GM19438 (cell line): Measurements from ENCODE around the gene C11orf21.

Source experiments
- ATAC-seq: cut with Tn5 transposase; IDR thresholded peaks from one replicate; pipeline ENCODE4 v1.9.1; 2021; ENCODE audit warnings: low read depth; ENCODE audit not compliant: unreplicated experiment

Gene C11orf21

DNA sequence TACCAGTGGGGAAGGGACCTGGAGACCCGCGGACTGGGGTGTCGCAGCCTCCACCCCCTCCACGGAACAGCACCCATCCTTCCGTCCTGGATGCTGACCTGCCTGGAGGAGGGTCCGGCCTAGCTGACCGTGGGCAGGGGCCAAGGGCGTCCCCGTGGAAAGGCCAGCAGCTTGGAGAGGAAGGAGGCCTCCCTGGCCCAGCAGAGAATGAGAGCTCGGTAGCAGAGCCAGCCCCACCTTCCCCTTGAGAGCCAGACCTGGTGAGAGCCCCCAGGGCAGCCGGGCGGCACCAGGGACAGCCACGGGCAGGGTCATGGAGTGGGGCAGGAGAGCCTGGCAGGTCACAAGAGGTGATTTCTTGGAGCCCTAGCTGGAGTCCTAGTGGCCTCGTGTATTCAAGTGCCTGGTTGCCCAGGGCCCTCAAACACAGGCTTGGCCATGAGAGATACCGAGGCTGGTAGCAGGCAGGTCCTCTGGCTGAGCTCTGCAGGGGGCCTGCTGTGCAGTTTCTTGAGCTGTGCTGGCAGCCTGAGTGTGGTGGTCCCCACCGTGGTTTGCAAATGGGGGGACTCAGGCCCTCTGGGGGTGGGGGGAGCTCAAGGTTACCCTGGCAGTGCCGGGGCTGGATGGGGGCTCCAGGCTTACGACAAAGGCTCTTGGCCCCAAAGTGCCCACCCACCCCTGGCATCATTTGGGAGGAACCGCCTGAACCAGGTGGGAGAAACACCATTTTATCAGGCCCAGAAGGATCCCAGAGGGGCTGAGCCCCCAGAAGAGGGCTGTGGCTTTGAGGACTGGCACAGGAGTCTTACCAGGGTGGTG lies 7.7 kb upstream of the C11orf21 start:
- no peak for ATAC-seq

GRCh38 chr11:2308713-2309112 lies 7.0 kb upstream of the C11orf21 start:
- ATAC-seq, result no peak

DNA sequence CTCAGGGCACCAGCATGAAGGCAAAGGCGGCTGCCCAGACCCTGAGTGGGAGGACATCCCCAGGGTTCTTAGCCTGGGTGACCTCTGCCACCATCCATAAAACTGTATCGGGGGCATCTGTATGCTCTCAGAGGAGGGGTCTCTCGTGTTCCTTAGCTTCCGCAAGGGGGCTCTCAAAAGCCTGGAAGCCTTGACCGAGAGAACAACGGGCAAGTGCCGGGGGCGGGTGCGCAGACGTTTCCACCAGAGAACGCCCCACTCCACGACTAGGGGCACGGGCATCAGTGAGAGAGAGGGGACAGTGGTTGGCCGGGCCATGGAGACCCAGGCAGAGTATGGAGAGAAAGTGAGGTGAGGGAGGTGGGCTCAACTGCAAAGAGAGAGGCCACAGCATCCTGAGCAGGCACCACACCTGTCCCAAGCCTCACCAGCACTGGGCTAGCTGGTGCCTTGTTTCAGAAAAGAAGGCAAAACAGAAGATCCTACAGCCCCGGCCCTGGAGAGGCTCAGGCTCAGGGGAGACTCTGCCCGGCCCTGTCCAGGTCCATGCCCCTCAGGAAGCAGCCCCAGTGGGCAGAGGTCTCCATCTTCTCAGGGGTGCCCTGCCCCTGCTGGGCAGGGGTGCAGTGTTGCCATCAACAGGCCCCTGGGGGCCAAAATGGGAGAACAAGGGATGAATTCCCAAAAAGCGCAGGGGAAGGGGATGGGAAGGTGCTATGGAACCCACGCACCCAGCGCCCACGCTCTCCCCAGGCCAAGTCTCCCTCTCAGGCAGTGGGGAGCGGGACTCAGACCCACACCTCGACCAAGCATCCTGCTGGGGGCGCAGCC lies 6.0 kb upstream of the C11orf21 start:
- no peak for ATAC-seq

- no peak for ATAC-seq
Measured at GRCh38 chr11:2306877-2307500, 5.3 kb upstream of the C11orf21 start.

DNA sequence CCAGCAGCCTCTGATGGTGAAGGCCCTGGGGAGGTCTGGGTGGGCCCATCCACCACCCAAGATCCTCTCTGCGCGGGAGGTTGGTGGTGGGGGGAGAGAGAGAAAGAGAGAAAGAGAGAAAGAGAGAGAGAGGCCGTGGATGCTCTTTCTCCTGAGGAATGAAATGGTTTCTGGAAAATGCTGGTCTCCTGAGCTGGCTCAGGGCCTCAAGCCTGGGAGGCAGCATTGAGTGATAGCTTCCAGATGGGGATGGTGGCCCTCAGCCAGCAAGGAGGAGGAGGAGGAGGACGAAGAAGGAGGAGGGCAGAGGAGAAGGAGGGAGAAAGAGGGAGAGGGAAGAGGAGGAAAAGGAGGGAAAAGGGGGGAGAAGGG lies 4.7 kb upstream of the C11orf21 start:
- no peak for ATAC-seq

DNA sequence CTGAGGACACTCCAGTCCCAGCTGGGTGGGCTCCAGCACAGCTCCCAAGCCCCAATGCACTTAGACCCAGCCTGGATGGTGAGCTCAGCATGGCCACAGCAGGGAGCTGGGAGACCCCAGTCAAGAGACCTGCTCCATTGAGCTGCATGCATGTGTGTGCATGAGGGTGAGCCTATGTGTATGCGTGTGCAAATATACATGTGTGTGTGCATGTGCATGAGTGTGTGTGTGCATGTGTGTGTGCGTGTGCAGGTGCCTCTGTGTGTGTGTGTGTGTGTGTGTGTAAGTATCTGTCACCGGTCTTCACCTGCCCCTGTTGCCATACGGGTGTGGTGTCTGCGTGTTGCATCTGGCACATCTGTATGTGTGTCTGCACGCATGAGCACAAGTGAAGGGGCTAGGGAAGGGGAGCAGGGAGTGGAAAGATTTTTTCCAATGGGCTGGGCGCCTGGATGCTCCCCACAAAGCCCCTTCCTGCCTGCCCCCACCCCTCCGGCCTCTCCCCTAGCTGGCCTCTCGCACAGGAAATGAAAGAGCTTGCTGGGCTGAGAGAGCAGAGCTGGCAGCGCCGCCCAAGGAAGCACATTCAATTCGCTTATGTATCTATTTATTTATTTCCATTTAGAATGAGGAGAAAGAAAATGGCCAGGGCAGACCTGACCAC lies 4.2 kb upstream of the C11orf21 start:
- ATAC-seq, result no peak

GRCh38 chr11:2305140-2305778 lies 3.5 kb upstream of the C11orf21 start:
- no peak for ATAC-seq

DNA sequence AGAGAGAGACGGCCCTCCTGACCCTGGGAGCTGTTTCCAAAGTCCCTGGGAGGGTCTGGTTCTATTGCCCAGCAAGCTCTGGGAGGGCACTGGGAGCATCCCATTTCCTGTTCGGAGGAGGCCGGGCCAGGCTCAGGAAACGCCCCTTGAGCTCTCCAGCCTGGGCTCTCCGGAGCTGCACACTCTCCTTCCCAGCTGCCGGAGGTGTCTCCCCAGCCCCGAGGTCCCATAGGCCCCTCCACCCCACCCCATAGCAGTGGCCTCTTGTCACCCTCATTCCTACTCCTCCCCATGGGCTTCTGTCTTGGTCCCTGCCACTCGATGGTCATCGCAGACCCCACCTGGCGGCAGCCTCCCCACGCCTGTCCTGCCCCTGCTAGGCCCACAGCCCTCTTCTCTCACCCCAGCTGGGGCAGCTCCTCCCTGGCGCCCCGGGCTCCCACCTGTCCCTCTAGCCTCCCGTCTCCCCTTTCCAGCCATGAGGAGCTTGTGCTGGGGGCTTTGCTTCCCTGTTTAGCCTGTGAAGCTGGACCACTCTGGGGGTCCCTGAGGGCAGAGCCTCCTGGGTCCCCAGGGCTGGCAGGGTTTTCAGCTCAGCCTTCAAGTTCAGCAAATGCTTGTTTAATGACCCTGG lies 2.9 kb upstream of the C11orf21 start:
- no peak for ATAC-seq

- no peak for ATAC-seq
Measured at GRCh38 chr11:2303627-2304505, 2.1 kb upstream of the C11orf21 start.

- no peak for ATAC-seq
Measured at GRCh38 chr11:2302896-2303626, 1.3 kb upstream of the C11orf21 start.

- ATAC-seq, result no peak
Measured at GRCh38 chr11:2302306-2302895, 683 bp upstream of the C11orf21 start.

DNA sequence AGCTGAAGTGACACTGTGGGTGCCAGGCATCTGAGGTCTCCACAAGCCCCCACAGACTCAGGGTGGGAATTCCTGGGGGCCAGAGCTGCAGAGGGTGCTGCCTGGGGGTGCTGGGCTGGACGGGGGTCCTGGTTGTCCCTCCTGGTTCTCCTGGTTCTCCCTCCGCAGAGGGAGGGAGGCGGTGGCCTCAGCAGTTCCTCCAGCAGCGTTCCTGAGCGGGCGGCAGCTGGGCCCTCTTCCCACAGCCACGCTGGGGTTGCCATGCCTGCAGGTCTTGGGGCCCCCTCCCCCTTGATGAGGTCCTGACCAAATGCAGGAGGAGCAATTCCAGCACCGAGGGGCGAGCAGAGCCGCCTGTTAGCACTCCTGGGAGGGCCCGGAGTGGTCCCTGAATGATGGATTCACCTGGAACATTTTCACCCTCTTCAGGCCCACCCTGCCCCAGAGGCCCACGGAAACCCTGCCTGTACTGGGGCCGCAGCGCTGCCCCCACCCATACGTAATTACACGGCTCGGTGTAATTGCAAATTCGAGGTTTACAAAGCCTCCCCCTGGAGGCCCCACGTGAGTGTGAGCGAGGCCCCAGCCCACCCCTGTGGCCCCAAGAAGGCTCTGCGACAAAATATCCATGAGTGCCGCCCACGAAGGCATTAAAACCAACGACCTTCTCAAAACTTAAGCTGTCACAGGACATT lies 635 bp downstream of the C11orf21 start:
- ATAC-seq, result no peak

- ATAC-seq, result no peak
Measured at GRCh38 chr11:2300290-2300935, 1.3 kb downstream of the C11orf21 start.

DNA sequence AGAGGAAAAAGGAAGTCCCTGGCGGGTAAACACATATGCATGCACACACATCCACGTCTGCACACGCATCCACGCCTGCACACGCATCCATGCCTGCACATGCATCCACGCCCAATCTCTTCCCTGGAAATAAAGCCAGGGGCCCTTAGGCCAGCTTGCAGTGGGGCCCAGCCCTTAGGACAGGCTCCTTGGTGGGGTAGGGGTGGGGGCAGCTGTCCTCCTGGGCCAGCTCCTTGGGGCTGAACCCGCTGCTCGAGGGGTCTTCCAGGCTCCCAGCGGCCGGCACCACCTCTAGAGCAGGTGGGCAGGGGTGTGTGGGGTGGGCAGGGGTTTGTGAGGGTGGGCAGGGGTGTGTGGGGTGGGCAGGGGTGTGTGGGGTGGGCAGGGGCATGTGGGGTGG lies 1.9 kb downstream of the C11orf21 start:
- ATAC-seq, result no peak

DNA sequence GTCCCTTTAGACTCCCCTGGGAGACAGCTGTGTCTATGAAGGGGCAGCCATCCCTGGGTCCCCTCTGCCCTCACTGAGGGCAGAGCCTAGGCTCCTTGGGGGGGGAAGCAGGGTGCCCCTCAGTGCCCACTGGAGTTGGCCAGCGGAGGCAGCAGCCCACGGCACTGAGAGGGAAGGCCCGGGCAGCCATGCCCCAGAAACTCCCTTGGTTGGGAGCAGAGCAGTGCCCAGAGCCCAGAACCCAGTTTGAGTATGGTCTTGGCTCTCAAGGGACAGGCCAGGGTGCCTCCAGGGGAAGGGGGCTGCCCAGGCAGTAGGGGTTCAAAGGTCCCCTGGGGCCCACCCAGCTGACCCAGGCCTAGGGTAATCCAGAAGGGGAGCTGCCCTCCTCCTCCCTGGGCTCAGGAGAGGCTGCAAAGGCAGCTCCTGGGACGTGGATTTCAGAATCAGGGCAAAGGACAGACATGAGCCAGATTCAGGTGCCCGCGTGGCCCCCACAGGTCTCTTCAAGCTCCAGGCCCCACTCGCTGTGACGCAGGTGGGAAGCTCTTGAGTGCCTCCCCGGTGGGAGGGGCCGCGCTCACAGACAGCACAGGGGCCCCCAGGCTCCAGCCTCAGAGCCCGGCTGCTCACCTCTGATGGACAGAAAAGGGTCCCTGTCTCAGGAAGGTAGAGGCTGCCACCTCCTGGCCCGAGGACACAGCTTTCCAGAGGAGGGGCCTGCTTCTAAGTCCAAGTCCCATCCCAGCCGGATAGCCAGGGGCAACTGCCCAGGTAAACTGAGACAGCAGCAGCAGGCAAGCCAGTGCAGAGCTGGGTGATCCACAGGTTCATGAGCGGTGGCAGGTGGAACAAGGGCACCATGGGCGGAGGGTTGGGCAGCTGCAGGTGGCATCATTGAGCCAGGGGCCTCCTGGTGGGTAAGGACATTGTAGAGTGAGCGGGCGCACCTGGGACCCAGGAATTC lies 2.6 kb downstream of the C11orf21 start:
- no peak for ATAC-seq
